HepG2 (cell line): ENCODE measurements around the gene SEMA3B. TPM values are rescaled to one million over a fixed set of nuclear protein-coding genes. Genes with fewer than 3 reads are reported as not detected.

ENCODE experiments used
- BHLHE40 ChIP-seq: IDR thresholded peaks from 2 replicates; pipeline ENCODE4 v1.6.1; 2011; ENCODE audit warnings: low read length, improper control_type of control experiment
- CHD2 ChIP-seq: IDR thresholded peaks from 2 replicates; pipeline ENCODE4 v1.6.1; 2011; ENCODE audit warnings: low read depth, low read length, improper control_type of control experiment
- DPF2 ChIP-seq: sonication (generic); formaldehyde crosslinking; IDR thresholded peaks from 2 replicates; pipeline ENCODE4 v1.4.0; 2020; ENCODE audit warnings: mild to moderate bottlenecking, low read depth, missing genetic modification reagents, borderline replicate concordance
- KAT7 ChIP-seq: IDR thresholded peaks from 2 replicates; pipeline ENCODE4 v1.6.1; 2018; ENCODE audit warnings: borderline replicate concordance, missing compliant biosample characterization
- NBN ChIP-seq: fragments of 450-650 bp; conservative IDR thresholded peaks from 2 replicates; pipeline ENCODE4 v1.6.1; 2017
- NR2F1 ChIP-seq, 2 experiments: fragments of 450-650 bp in 1 of 2; formaldehyde crosslinking in 1 of 2; IDR thresholded peaks; 2 replicates each; pipeline versions ENCODE4 v1.5.0 to v1.6.1; 2016 to 2020; ENCODE audit warnings: mild to moderate bottlenecking in 1 of 2, missing compliant biosample characterization in 1 of 2, missing genetic modification reagents in 1 of 2, moderate library complexity in 1 of 2
- POLR2AphosphoS2 ChIP-seq: IDR thresholded peaks from 2 replicates; pipeline ENCODE4 v1.6.1; 2011; ENCODE audit warnings: low read depth, low read length, improper control_type of control experiment
- RFX5 ChIP-seq: IDR thresholded peaks from 2 replicates; pipeline ENCODE4 v1.6.1; 2011; ENCODE audit warnings: low read depth, low read length, improper control_type of control experiment
- SALL2 ChIP-seq: sonication (generic); formaldehyde crosslinking; IDR thresholded peaks from 2 replicates; pipeline ENCODE4 v1.8.1; 2023; ENCODE audit warnings: mild to moderate bottlenecking, missing genetic modification reagents, inconsistent platforms
- ZNF124 ChIP-seq: sonication (generic); formaldehyde crosslinking; IDR thresholded peaks from 2 replicates; pipeline ENCODE4 v1.4.0; 2020; ENCODE audit warnings: missing genetic modification reagents
- ZNF329 ChIP-seq: sonication (generic); formaldehyde crosslinking; IDR thresholded peaks from 2 replicates; pipeline ENCODE4 v1.9.0; 2021; ENCODE audit warnings: low read depth, mild to moderate bottlenecking, missing genetic modification reagents
- ZNF333 ChIP-seq: sonication (generic); formaldehyde crosslinking; IDR thresholded peaks from 2 replicates; pipeline ENCODE4 v1.4.0; 2020; ENCODE audit warnings: mild to moderate bottlenecking, missing genetic modification reagents, borderline replicate concordance
- ZNF562 ChIP-seq: sonication (generic); formaldehyde crosslinking; IDR thresholded peaks from 2 replicates; pipeline ENCODE4 v1.8.0; 2022; ENCODE audit warnings: missing genetic modification reagents, borderline replicate concordance
- ZNF619 ChIP-seq: sonication (generic); formaldehyde crosslinking; IDR thresholded peaks from 2 replicates; pipeline ENCODE4 v1.4.0; 2020; ENCODE audit warnings: mild to moderate bottlenecking, missing genetic modification reagents
- ZNF75D ChIP-seq: sonication (generic); formaldehyde crosslinking; IDR thresholded peaks from 2 replicates; pipeline ENCODE4 v1.8.1; 2023; ENCODE audit warnings: missing genetic modification reagents, mild to moderate bottlenecking, borderline replicate concordance
- polyA plus RNA-seq, 8 experiments: library from polyadenylated mRNA; depleted of rRNA in 3 of 8; stranded (reverse) in 7 of 8; unstranded in 1 of 8; fragments of >200 nt; fragmentation: Illumina TruSeq in 4 of 8; extraction: Trizol in 4 of 8; gene quantifications; 2 replicates each; pipeline versions ENCODE4 v1.2.1 to v1.2.3, GENCODE V29; 2011 to 2016; ENCODE audit warnings: low read depth in 4 of 8, missing spikeins in 1 of 8, mixed read lengths in 1 of 8; ENCODE audit not compliant: insufficient read depth in 1 of 8
- total RNA-seq, 5 experiments: library from RNA; depleted of rRNA; stranded (reverse); fragments of >200 nt; fragmentation: Illumina TruSeq; extraction: Trizol; gene quantifications; 2 replicates each; pipeline ENCODE4 v1.2.3, GENCODE V29; 2016; ENCODE audit warnings: low read depth in 1 of 5
- TF ChIP-seq, protein P1 (sequence below): sonication (generic); formaldehyde crosslinking; IDR thresholded peaks from 2 replicates; pipeline ENCODE4 v1.4.0; 2020; ENCODE audit warnings: mild to moderate bottlenecking, low read depth, missing genetic modification reagents
- TF ChIP-seq, protein P2 (sequence below): sonication (generic); formaldehyde crosslinking; IDR thresholded peaks from 2 replicates; pipeline ENCODE4 v1.5.0; 2020; ENCODE audit warnings: missing genetic modification reagents, mild to moderate bottlenecking, borderline replicate concordance
- TF ChIP-seq, protein P3 (sequence below): sonication (generic); formaldehyde crosslinking; IDR thresholded peaks from 2 replicates; pipeline ENCODE4 v1.8.1; 2023; ENCODE audit warnings: mild to moderate bottlenecking, missing genetic modification reagents

The SEMA3B gene
- total and polyA plus RNA-seq, 2 of the 13 experiments (the other 11 are each of a cell fraction or from before 2014, with no cell fraction given): 93.2 to 158 TPM

DNA sequence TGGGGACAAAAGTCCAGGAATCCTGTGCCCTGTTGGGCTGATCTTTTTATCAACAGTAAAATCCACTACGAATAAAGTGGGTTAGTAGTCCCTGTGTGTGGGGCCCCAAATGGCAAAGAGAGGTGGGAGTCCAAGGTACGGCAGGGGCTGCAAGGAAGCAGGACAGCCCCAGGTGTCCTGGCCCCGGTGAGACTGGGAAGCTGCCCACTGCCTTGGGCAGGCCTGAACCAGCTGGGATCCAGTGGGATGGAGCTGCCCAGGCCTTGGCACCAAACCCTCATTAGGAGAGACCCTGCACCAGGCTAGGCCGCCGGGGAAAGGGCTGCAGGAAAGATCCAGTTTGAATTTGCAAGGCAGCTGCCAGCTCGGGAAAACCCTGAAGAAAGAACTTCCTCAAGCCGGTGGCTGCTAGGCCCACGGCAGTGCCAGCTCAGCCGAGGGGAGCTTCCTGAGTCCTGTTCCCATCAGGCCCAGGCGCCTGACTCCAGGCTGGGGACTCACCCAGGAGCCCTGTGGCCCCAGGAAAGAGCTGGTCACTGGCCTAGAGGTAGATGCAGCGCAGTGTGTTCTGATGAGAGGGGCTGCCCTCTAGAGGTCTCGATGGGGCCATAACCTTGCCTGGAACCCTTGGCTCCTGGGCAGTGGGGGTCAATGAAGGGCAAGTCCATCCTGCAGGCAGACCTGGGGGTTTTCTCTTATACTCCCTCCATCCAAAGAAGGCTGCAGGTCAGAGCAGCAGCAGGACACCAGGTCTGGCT is 47.4 kb upstream of the SEMA3B start (continued):
- peak; percentile 72; the same call in 1 of the 2 replicates for TF ChIP-seq KAT7 (CRISPR knock-in tag)
- TF ChIP-seq ZNF329 (CRISPR knock-in tag): no peak
- TF ChIP-seq ZNF619 (CRISPR knock-in tag): no peak
- TF ChIP-seq NR2F1 (CRISPR knock-in tag; IDR thresholded peaks at IDR 0.05): no peak; a peak in 1 of 4 replicates
- TF ChIP-seq RFX5: no peak
- TF ChIP-seq ZNF333 (CRISPR knock-in tag): peak; percentile 31; the same call in 1 of the 2 replicates
- no peak for TF ChIP-seq ZNF75D (CRISPR knock-in tag)
- TF ChIP-seq BHLHE40: no peak
- TF ChIP-seq, protein P1, sequence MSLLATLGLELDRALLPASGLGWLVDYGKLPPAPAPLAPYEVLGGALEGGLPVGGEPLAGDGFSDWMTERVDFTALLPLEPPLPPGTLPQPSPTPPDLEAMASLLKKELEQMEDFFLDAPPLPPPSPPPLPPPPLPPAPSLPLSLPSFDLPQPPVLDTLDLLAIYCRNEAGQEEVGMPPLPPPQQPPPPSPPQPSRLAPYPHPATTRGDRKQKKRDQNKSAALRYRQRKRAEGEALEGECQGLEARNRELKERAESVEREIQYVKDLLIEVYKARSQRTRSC: no peak
- no peak; the same call in 1 of the 2 replicates for TF ChIP-seq DPF2 (CRISPR knock-in tag)
- TF ChIP-seq POLR2AphosphoS2: peak; percentile 72; the same call in 1 of the 2 replicates
- TF ChIP-seq SALL2 (CRISPR knock-in tag): no peak
- no peak for TF ChIP-seq CHD2
- TF ChIP-seq, protein P2, sequence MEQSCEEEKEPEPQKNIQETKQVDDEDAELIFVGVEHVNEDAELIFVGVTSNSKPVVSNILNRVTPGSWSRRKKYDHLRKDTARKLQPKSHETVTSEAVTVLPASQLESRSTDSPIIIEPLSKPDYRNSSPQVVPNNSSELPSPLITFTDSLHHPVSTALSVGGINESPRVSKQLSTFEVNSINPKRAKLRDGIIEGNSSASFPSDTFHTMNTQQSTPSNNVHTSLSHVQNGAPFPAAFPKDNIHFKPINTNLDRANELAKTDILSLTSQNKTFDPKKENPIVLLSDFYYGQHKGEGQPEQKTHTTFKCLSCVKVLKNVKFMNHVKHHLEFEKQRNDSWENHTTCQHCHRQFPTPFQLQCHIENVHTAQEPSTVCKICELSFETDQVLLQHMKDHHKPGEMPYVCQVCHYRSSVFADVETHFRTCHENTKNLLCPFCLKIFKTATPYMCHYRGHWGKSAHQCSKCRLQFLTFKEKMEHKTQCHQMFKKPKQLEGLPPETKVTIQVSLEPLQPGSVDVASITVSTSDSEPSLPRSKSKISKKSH (CRISPR knock-in tag): no peak
- TF ChIP-seq ZNF124 (CRISPR knock-in tag): no peak; the same call in 1 of the 2 replicates
- TF ChIP-seq NBN: no peak
- no peak for TF ChIP-seq ZNF562 (CRISPR knock-in tag)
- TF ChIP-seq, protein P3, sequence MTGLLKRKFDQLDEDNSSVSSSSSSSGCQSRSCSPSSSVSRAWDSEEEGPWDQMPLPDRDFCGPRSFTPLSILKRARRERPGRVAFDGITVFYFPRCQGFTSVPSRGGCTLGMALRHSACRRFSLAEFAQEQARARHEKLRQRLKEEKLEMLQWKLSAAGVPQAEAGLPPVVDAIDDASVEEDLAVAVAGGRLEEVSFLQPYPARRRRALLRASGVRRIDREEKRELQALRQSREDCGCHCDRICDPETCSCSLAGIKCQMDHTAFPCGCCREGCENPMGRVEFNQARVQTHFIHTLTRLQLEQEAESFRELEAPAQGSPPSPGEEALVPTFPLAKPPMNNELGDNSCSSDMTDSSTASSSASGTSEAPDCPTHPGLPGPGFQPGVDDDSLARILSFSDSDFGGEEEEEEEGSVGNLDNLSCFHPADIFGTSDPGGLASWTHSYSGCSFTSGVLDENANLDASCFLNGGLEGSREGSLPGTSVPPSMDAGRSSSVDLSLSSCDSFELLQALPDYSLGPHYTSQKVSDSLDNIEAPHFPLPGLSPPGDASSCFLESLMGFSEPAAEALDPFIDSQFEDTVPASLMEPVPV (CRISPR knock-in tag): peak; percentile 38; the same call in 1 of the 2 replicates
